HCT116 (cell line): Measurements from ENCODE around the gene MAT2B.

Experiments used
- CEBPB ChIP-seq: IDR thresholded peaks from 2 replicates; pipeline ENCODE4 v1.6.1; 2012; ENCODE audit warnings: low read depth
- CTCF ChIP-seq, 3 experiments: fragments of 200-600 bp in 1 of 3; sonication (generic) in 1 of 3; IDR thresholded peaks in 2 of 3; conservative IDR thresholded peaks in 1 of 3; 2 replicates each; pipeline ENCODE4 v1.5.1; 2012 to 2017; ENCODE audit warnings: low read depth in 2 of 3, low read length in 2 of 3, antibody characterized with exemption in 1 of 3, borderline replicate concordance in 1 of 3, control low read depth in 1 of 3, mild to moderate bottlenecking in 1 of 3, mixed read lengths in 1 of 3, mixed run types in 1 of 3, moderate library complexity in 1 of 3; ENCODE audit not compliant: insufficient read depth in 1 of 3
- ELF1 ChIP-seq: IDR thresholded peaks from 2 replicates; pipeline ENCODE4 v1.6.1; 2012; ENCODE audit warnings: low read depth, borderline replicate concordance
- EZH2 ChIP-seq: fragments of 200-600 bp; sonication (generic); IDR thresholded peaks from 2 replicates; pipeline ENCODE4 v1.6.1; 2017; ENCODE audit warnings: antibody characterized with exemption, mixed run types
- EZH2phosphoT487 ChIP-seq: fragments of 200-600 bp; IDR thresholded peaks from 2 replicates; pipeline ENCODE4 v1.6.1; 2018; ENCODE audit warnings: antibody characterized with exemption, borderline replicate concordance
- JUND ChIP-seq: IDR thresholded peaks from 2 replicates; pipeline ENCODE4 v1.6.1; 2012
- POLR2A ChIP-seq: IDR thresholded peaks from 2 replicates; pipeline ENCODE4 v1.7.0; 2011; ENCODE audit warnings: borderline replicate concordance; ENCODE audit not compliant: insufficient read depth, insufficient read length; ENCODE audit errors: extremely low read depth
- POLR2AphosphoS5 ChIP-seq: IDR thresholded peaks from 2 replicates; pipeline ENCODE4 v1.6.1; 2011; ENCODE audit warnings: mild to moderate bottlenecking, low read depth, low read length, moderate library complexity
- TCF7L2 ChIP-seq: IDR thresholded peaks from 2 replicates; pipeline ENCODE4 v1.7.0; 2011; ENCODE audit warnings: borderline replicate concordance, inconsistent platforms; ENCODE audit not compliant: insufficient read depth, insufficient read length; ENCODE audit errors: extremely low read depth
- ZNF274 ChIP-seq: fragments of 200-500 bp; sonication (Bioruptor generic); IDR thresholded peaks from 2 replicates; pipeline ENCODE4 v1.6.1; 2014; ENCODE audit warnings: mild to moderate bottlenecking, low read depth, low read length, inconsistent platforms

- TF ChIP-seq POLR2A (no peak), CEBPB (no peak), CTCF (IDR thresholded peaks at IDR 0.05 in 2 of 3, conservative IDR thresholded peaks at IDR 0.05 in 1 of 3; ENCODE audit: borderline replicate concordance in 1 of 3, insufficient read depth in 1 of 3, low read depth in 2 of 3, low read length in 2 of 3) (no peak), EZH2phosphoT487 (no peak), ZNF274 (no peak), JUND (no peak), EZH2 (no peak), POLR2AphosphoS5 (no peak), TCF7L2 (no peak), ELF1 (no peak)
Observed at GRCh38 chr5:163563112-163563511, 57.7 kb downstream of the MAT2B start.
